GM18502 (cell line): Measurements from ENCODE around the gene EDARADD.
"Not testable (repeated sequence)": the region's sequence is repeated elsewhere in the genome, so short reads cannot be mapped to it uniquely, and the experiment has no call there.

ENCODE experiments used
- ATAC-seq: cut with Tn5 transposase; IDR thresholded peaks from one replicate; pipeline ENCODE4 v1.9.1; 2021; ENCODE audit warnings: mild to moderate bottlenecking; ENCODE audit not compliant: unreplicated experiment, poor library complexity

Gene EDARADD

GRCh38 chr1:236426215-236426614, 32.1 kb downstream of the EDARADD start:
- ATAC-seq: no peak

DNA sequence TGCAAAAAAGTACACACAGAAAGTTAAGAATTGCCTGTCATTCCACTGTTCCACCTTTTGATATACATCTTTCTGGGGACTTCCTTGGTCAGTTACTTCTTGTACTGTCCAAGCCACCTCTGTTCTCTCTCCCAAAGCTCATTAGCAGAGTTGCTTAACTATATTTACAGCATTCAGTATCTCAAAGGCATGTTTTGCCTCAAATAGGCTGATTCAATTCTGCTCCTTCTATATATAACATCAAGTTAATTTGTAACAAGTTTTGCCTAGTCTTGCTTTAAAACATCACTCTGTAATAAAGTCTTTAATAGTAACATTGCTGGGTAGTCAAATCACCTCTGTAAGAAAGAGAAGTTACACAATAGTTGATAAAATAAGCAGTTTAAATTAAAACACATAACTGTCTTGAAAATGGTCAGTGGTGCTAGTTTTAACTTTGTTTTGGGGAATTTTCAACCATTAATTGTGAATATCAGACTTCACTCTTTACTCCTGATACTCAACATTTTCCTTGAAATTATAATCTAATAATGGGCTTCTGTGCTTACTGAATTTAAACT, 35.7 kb downstream of the EDARADD start:
- ATAC-seq: no peak

- ATAC-seq: no peak
Observed at GRCh38 chr1:236433819-236434315, 39.8 kb downstream of the EDARADD start.

DNA sequence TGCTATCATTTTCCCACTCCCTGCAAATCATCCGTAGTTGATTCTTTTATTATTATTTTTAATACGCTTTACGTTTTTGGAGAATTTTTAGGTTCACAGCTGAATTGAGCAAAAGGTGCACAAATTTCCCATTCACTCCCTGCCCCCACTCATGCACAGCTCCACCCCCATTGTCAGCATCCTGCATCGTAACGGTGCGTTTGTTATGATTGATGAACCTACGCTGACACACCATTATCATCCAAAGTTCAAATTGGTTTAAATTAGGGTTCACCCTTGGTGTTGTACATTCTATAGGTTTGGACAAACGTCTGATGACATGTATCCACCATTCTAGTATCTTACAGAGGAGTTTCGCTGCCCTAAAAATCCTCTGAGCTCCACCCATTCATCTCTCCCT, 44.5 kb downstream of the EDARADD start:
- no peak for ATAC-seq

DNA sequence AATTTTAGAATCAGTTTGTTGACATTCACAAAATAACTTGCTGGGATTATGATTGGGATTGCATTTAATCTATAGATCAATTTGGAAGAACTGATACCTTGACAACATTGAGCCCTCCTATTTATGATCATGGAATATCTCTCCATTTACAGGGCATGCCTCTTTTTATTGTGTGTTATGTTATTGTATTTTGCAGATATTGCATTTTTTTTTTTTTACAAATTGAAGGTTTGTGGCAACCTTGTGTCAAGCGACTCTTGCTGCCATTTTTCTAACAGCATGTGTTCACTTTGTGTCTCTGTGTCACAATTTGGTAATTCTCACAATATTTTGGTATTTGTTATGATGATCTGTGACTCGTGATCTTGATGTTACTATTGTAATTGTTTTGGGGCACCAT, 46.3 kb downstream of the EDARADD start:
- ATAC-seq: no peak

GRCh38 chr1:236450779-236451178, 56.7 kb downstream of the EDARADD start:
- no peak for ATAC-seq

GRCh38 chr1:236451796-236452373, 57.8 kb downstream of the EDARADD start:
- ATAC-seq: peak; percentile 49

GRCh38 chr1:236455243-236455642, 61.2 kb downstream of the EDARADD start:
- ATAC-seq: no peak

DNA sequence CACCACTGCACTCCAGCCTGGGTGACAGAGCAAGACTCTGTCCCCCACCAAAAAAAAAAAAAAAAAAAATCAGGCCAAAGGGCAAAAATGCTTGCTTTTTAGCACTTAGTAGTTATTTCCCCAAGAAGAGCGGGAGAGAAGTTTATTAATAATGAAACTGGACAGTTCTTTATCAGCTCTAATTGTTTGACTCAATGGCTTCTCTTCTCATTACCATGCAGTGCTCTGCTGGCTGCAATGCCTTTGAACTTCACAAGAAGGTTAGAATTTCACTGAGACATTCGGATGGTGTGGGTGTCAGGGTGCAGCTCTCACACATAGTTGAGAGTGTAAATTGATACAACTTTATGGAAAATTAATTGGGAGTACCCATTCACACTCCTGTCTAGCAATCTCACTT, 63.7 kb downstream of the EDARADD start:
- peak; percentile 84 for ATAC-seq

DNA sequence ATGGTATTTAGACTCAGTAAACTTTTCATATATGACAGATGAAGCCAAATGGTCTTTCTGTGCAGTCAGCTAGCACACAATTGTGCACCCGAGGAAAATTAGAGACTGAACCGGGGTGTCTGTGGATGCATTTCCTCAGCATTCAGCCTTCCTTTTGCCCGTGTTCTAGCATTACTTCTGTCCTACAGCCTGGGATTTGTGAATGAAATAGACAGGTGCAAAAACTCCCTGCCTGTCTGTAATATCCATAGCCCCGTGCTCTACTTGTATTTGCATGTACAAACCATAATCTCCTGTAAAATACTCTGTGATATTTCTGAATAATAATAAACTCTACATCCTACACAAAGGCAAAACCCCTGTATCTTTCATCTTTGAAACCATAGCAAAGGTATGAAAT, 64.9 kb downstream of the EDARADD start:
- no peak for ATAC-seq

- ATAC-seq: no peak
Observed at GRCh38 chr1:236460103-236460502, 66.0 kb downstream of the EDARADD start.

GRCh38 chr1:236464197-236464596, 70.1 kb downstream of the EDARADD start:
- not testable (repeated sequence) for ATAC-seq

DNA sequence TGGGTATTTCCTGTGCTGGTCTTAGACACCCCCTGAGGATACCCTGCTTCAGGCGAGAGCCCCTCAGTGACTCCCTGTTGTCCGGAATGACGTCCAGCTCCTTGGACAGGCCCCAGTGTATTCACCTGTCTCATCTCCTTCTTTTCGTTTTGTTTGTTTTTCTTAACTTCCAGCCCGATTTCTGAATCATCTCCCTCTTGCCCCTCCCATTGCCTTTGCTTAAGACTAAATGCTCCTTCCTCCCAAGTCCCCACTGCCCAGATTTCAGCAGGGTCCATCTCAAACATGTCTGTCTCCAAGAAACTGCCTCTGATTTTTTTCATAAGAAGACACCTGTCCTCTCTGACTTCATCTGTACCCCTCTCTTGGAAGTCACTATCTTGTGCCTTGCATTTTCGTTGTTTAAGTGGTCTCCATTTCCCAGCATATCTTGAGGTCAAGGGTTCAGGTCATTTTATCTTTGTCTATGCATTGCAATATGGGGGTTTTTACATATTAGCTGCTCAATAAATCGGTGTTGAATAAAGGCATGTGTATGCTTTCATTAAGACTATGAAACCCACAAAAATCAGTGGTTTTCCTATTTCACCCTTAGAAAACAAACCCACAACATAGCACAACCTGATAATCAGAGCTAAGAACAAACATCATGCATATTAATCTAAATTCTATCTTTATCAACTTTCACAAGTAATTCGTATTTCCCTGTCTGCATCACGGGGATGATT, 71.3 kb downstream of the EDARADD start:
- peak; percentile 39 for ATAC-seq

GRCh38 chr1:236465959-236466303, 71.8 kb downstream of the EDARADD start:
- ATAC-seq: peak; percentile 93

DNA sequence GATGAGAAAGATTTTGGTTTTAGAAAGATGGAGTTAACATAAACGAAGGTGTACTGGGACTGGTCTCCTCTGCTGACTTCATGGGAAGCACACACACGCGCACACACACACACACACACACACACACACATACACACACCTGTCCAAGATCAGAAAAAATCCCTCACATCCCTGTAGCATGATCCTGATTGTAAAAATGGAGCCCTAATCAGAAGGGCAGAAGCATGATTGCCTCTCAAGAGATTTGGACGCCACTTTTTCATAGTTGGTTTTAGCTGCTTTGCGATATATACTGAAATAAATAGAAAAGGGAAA, 73.2 kb downstream of the EDARADD start:
- no peak for ATAC-seq

- ATAC-seq: no peak
Observed at GRCh38 chr1:236468625-236469024, 74.5 kb downstream of the EDARADD start.

DNA sequence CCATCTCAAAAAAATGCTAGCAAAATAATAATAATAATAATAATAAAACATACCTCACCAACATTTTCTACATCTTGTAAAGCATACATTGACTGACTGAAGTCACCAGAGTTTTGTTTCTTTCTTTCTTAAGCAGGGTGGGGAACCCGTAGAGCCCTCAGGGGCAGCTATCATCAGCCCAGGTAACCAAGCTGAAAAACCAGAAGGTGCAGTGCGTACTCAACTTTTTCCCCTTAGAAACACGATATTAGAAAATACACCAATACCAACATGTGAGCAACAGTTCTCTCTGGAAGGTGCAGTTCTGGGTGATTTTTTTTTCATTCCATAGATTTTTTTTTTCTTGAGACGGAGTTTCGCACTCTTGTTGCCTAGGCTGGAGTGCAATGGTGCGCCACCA, 75.4 kb downstream of the EDARADD start:
- no peak for ATAC-seq

DNA sequence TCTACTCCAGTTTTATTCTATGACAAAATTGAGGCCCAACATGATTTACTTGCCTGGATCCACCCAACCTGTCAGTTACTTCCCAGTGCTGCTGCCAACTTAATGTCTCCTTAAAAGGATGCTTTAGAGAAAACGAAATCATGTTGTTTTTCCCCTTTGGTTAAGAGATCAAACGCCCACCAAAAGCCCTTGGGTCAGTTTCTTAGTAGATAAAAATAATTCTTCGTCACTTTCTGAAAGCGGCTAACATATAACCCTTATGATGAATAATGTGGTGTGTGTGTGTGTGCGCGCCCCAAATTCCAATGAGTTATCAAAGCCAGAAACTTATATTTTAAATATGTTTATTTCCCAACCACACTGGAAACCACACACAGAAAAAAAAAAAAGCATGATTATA, 77.0 kb downstream of the EDARADD start:
- ATAC-seq: no peak

- no peak for ATAC-seq
Observed at GRCh38 chr1:236471653-236472052, 77.6 kb downstream of the EDARADD start.

GRCh38 chr1:236472850-236473788, 79.0 kb downstream of the EDARADD start:
- ATAC-seq: no peak

GRCh38 chr1:236476019-236476418, 81.9 kb downstream of the EDARADD start:
- no peak for ATAC-seq
